OCI-LY1 (cell line): ENCODE measurements around the gene IQGAP3.
"Not testable (repeated sequence)": the region's sequence is repeated elsewhere in the genome, so short reads cannot be mapped to it uniquely, and the experiment has no call there.

ENCODE experiments used
- CTCF ChIP-seq: fragments of 200-600 bp; sonication (generic), shearing (Covaris generic); IDR thresholded peaks from 2 replicates; pipeline ENCODE4 v1.5.1; 2017; ENCODE audit warnings: mild to moderate bottlenecking, antibody characterized with exemption, low read length, moderate library complexity, mixed read lengths
- EZH2 ChIP-seq: fragments of 200-600 bp; sonication (generic), shearing (Covaris generic); IDR thresholded peaks from 2 replicates; pipeline ENCODE4 v1.8.0; 2017; ENCODE audit warnings: borderline replicate concordance, mixed run types, mild to moderate bottlenecking, antibody characterized with exemption, low read length, moderate library complexity, mixed read lengths

- not testable (repeated sequence) for TF ChIP-seq EZH2, CTCF
Measured at GRCh38 chr1:156552937-156553336, 19.4 kb downstream of the IQGAP3 start.
